SK-N-SH (cell line): ENCODE data around the gene GK. TPM values are rescaled to one million over a fixed set of nuclear protein-coding genes. Genes with fewer than 3 reads are reported as not detected.

Source experiments
- CTCF ChIA-PET: fragments of 300-600, 350-600 bp; formaldehyde crosslinking; extraction: SDS; loops from one replicate; lab custom pipeline; 2021; lab: Yijun Ruan, JAX
- POLR2A ChIA-PET: fragments of 350-600 bp; sonication (Branson Sonifier 250); formaldehyde crosslinking; extraction: SDS; loops from one replicate; lab custom pipeline; 2020; ENCODE audit warnings: antibody characterized with exemption, inconsistent platforms; lab: Yijun Ruan, JAX
- DNase-seq: peaks from one replicate; pipeline ENCODE4 v3.0.0; 2012
- H2AFZ ChIP-seq: fragments of 200-600 bp; sonication (generic); 2 replicates; pipeline ENCODE4 v1.8.1; 2016; ENCODE audit warnings: antibody characterized with exemption, mild to moderate bottlenecking, low read depth
- H3F3A ChIP-seq: fragments of 200-600 bp; sonication (generic); replicated peaks from 2 replicates; pipeline ENCODE3; 2016; ENCODE audit warnings: antibody characterized with exemption, mild to moderate bottlenecking; ENCODE audit not compliant: insufficient read depth
- H3K27ac ChIP-seq, 2 experiments: fragments of 200-500 bp in 1 of 2; fragments of 200-600 bp in 1 of 2; sonication (Bioruptor generic) in 1 of 2; sonication (generic), shearing (Covaris generic) in 1 of 2; 2 replicates each; pipeline versions ENCODE4 v1.5.1 to v1.6.1; 2014 to 2016; ENCODE audit warnings: low read depth in 2 of 2, inconsistent platforms in 1 of 2, low read length in 1 of 2, mild to moderate bottlenecking in 1 of 2, mixed read lengths in 1 of 2
- H3K27me3 ChIP-seq: fragments of 200-600 bp; sonication (generic), shearing (Covaris generic); 2 replicates; pipeline ENCODE4 v1.6.1; 2016; ENCODE audit warnings: mixed run types; ENCODE audit not compliant: insufficient read depth
- H3K36me3 ChIP-seq, 2 experiments: fragments of 200-500 bp in 1 of 2; fragments of 200-600 bp in 1 of 2; sonication (Bioruptor generic) in 1 of 2; sonication (generic) in 1 of 2; replicated peaks in 1 of 2; 2 replicates each; pipeline versions ENCODE3 to v1.5.1; 2014 to 2016; ENCODE audit warnings: low read length in 1 of 2, mild to moderate bottlenecking in 1 of 2; ENCODE audit not compliant: insufficient read depth in 2 of 2, control insufficient read depth in 1 of 2
- H3K4me1 ChIP-seq, 2 experiments: fragments of 200-500 bp in 1 of 2; fragments of 200-600 bp in 1 of 2; sonication (Bioruptor generic) in 1 of 2; sonication (generic), shearing (Covaris generic) in 1 of 2; 2 replicates each; pipeline versions ENCODE4 v1.5.1 to v1.6.1; 2014 to 2016; ENCODE audit warnings: low read depth in 1 of 2, low read length in 1 of 2, mixed run types in 1 of 2; ENCODE audit not compliant: insufficient read depth in 2 of 2, control insufficient read depth in 1 of 2
- H3K4me2 ChIP-seq: fragments of 200-600 bp; sonication (generic), shearing (Covaris generic); 2 replicates; pipeline ENCODE4 v1.6.1; 2017; ENCODE audit warnings: mixed run types
- H3K4me3 ChIP-seq, 2 experiments: fragments of 200-500 bp in 1 of 2; fragments of 200-600 bp in 1 of 2; sonication (Bioruptor generic) in 1 of 2; sonication (generic), shearing (Covaris generic) in 1 of 2; 2 replicates each; pipeline versions ENCODE4 v1.5.1 to v1.8.1; 2014 to 2016; ENCODE audit warnings: low read depth in 2 of 2, inconsistent platforms in 1 of 2, low read length in 1 of 2, mild to moderate bottlenecking in 1 of 2, mixed read lengths in 1 of 2, moderate library complexity in 1 of 2
- H3K79me2 ChIP-seq: fragments of 200-600 bp; sonication (generic); 2 replicates; pipeline ENCODE4 v1.8.1; 2017; ENCODE audit warnings: mild to moderate bottlenecking; ENCODE audit not compliant: insufficient read depth
- H3K9ac ChIP-seq: fragments of 200-600 bp; sonication (generic); 2 replicates; pipeline ENCODE4 v1.6.1; 2017; ENCODE audit warnings: mixed run types
- H3K9me2 ChIP-seq: fragments of 200-600 bp; sonication (generic); 2 replicates; pipeline ENCODE4 v1.6.1; 2017; ENCODE audit warnings: mixed run types
- H3K9me3 ChIP-seq: fragments of 200-600 bp; sonication (generic); 2 replicates; pipeline ENCODE4 v1.6.1; 2017; ENCODE audit warnings: mixed run types, mild to moderate bottlenecking, moderate library complexity
- H4K20me1 ChIP-seq: fragments of 200-600 bp; sonication (generic); 2 replicates; pipeline ENCODE4 v1.6.1; 2017; ENCODE audit warnings: mild to moderate bottlenecking, mixed run types; ENCODE audit not compliant: insufficient read depth
- CHD2 ChIP-seq: fragments of 150-350 bp; IDR thresholded peaks from 2 replicates; pipeline ENCODE4 v1.6.1; 2018; ENCODE audit warnings: low read length; ENCODE audit not compliant: partially characterized antibody
- ELF1 ChIP-seq: IDR thresholded peaks from 2 replicates; pipeline ENCODE4 v1.4.0; 2012
- FOXJ3 ChIP-seq: sonication (generic); formaldehyde crosslinking; IDR thresholded peaks from 2 replicates; pipeline ENCODE4 v1.5.1; 2020; ENCODE audit warnings: mild to moderate bottlenecking, missing genetic modification reagents
- GABPA ChIP-seq: IDR thresholded peaks from 2 replicates; pipeline ENCODE4 v1.4.0; 2012; ENCODE audit warnings: low read depth, mild to moderate bottlenecking
- GATA2 ChIP-seq: sonication (generic); formaldehyde crosslinking; IDR thresholded peaks from 2 replicates; pipeline ENCODE4 v1.5.0; 2020; ENCODE audit warnings: mild to moderate bottlenecking, missing genetic modification reagents
- MEF2A ChIP-seq: IDR thresholded peaks from 2 replicates; pipeline ENCODE4 v1.4.0; 2012; ENCODE audit warnings: low read depth, borderline replicate concordance
- NFIC ChIP-seq: IDR thresholded peaks from 2 replicates; pipeline ENCODE4 v1.4.0; 2012; ENCODE audit warnings: borderline replicate concordance
- POLR2AphosphoS5 ChIP-seq: IDR thresholded peaks from 2 replicates; pipeline ENCODE4 v1.6.1; 2012; ENCODE audit warnings: low read depth, low read length
- RCOR1 ChIP-seq: fragments of 150-350 bp; IDR thresholded peaks from 2 replicates; pipeline ENCODE4 v1.6.1; 2017; ENCODE audit warnings: antibody characterized with exemption, low read length
- RXRA ChIP-seq: IDR thresholded peaks from 2 replicates; pipeline ENCODE4 v1.4.0; 2012; ENCODE audit warnings: low read depth, mild to moderate bottlenecking, borderline replicate concordance
- SMC3 ChIP-seq: IDR thresholded peaks from 2 replicates; pipeline ENCODE4 v1.6.1; 2012; ENCODE audit warnings: low read depth, low read length, improper control_type of control experiment
- TEAD4 ChIP-seq: IDR thresholded peaks from 2 replicates; pipeline ENCODE4 v1.4.0; 2012; ENCODE audit warnings: mild to moderate bottlenecking, borderline replicate concordance; ENCODE audit not compliant: insufficient read depth
- YY1 ChIP-seq: IDR thresholded peaks from 2 replicates; pipeline ENCODE4 v1.4.0; 2012; ENCODE audit warnings: low read depth, mild to moderate bottlenecking
- WGBS: methylation state at CpG from one replicate; pipeline ENCODE4 v1.1.6; 2017; ENCODE audit warnings: low lambda C conversion rate; 5-methylcytosine and 5-hydroxymethylcytosine counted together
- polyA plus RNA-seq, 3 experiments: library from polyadenylated mRNA; depleted of rRNA; stranded (reverse); fragments of >200 nt; gene quantifications; 2 replicates each; pipeline ENCODE4 v1.2.3, GENCODE V29; 2012
- TF ChIP-seq, protein P1 (sequence below): IDR thresholded peaks from 2 replicates; pipeline ENCODE4 v1.6.1; 2012; ENCODE audit warnings: mild to moderate bottlenecking, low read depth, low read length, moderate library complexity
- TF ChIP-seq, protein P2 (sequence below): IDR thresholded peaks from 2 replicates; pipeline ENCODE4; 2012
- TF ChIP-seq, protein P3 (sequence below): IDR thresholded peaks from 2 replicates; pipeline ENCODE4 v1.4.0; 2012; ENCODE audit warnings: low read depth, borderline replicate concordance

Gene GK
- polyA plus RNA-seq, 1 of the 3 experiments (the other 2 are of a cell fraction): 2.2 TPM

DNA sequence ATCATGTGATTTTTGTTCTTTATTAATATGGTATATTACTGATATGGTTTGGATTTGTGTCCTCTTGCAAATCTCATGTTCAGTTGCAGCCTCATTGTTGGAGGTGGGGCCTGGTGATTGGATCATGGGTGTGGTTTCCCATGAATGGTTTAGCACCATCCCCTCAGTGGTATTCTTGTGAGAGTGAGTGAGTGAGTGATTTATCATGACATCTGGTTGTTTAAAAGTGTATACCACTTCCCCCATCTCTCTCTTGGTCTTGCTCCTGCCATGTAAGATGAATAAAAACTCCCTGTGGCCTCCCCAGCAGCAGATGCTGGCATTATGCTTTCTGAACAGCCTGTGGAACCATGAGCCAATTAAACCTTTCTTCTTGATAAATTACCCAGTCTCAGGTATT lies 124.4 kb downstream of the GK start:
- DNase-seq: no peak
- H3K9ac ChIP-seq: no peak overlapping the region
- ChIA-PET POLR2A (no interaction called here), CTCF (no interaction called here)
- no peak overlapping the region for H3K4me3 ChIP-seq
- H3K36me3 ChIP-seq: no peaks in the 10 kb centered on the region
- H3K4me2 ChIP-seq: no peak overlapping the region
- TF ChIP-seq RXRA (no peak), TEAD4 (no peak), POLR2AphosphoS5 (no peak), MEF2A (no peak), ELF1 (no peak)
- TF ChIP-seq, protein P1, sequence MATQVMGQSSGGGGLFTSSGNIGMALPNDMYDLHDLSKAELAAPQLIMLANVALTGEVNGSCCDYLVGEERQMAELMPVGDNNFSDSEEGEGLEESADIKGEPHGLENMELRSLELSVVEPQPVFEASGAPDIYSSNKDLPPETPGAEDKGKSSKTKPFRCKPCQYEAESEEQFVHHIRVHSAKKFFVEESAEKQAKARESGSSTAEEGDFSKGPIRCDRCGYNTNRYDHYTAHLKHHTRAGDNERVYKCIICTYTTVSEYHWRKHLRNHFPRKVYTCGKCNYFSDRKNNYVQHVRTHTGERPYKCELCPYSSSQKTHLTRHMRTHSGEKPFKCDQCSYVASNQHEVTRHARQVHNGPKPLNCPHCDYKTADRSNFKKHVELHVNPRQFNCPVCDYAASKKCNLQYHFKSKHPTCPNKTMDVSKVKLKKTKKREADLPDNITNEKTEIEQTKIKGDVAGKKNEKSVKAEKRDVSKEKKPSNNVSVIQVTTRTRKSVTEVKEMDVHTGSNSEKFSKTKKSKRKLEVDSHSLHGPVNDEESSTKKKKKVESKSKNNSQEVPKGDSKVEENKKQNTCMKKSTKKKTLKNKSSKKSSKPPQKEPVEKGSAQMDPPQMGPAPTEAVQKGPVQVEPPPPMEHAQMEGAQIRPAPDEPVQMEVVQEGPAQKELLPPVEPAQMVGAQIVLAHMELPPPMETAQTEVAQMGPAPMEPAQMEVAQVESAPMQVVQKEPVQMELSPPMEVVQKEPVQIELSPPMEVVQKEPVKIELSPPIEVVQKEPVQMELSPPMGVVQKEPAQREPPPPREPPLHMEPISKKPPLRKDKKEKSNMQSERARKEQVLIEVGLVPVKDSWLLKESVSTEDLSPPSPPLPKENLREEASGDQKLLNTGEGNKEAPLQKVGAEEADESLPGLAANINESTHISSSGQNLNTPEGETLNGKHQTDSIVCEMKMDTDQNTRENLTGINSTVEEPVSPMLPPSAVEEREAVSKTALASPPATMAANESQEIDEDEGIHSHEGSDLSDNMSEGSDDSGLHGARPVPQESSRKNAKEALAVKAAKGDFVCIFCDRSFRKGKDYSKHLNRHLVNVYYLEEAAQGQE: no peak
- H3K4me1 ChIP-seq: no peaks in the 10 kb centered on the region
- no peaks in the 10 kb centered on the region for H4K20me1 ChIP-seq
- no peak overlapping the region for H2AFZ ChIP-seq
- no peaks in the 10 kb centered on the region for H3K9me2 ChIP-seq
- no peaks in the 10 kb centered on the region for H3K9me3 ChIP-seq
- H3F3A ChIP-seq: no peaks in the 10 kb centered on the region
- H3K27ac ChIP-seq: no peak overlapping the region
- no peaks in the 10 kb centered on the region for H3K27me3 ChIP-seq
- no peaks in the 10 kb centered on the region for H3K79me2 ChIP-seq

DNA sequence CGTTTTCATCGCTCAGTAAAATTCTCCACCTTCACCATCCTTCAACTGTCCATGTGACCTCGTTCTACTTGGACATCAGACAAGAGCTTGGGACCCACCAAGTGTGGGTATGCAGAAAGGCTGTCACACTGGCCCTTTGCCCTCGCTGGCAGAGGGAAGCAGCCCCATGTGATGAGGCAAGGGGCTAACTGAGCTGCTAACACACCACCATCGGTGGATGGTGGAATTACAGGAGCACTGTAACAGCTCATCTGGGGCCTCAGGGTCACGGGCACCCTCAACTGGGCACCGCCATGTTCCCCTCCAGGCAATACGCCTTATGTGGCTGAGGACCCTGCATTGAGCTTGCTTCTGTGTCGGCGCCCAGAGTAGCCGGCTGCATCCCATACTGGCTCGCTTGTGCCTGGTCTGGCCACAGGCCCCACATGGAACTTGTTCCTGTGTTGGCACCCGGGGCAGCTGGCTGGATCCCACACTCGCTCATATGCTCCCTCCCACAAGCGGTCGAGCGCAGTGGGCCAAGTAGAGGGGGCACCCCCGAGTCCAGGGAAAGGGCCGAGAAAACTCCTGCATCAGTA lies 126.3 kb downstream of the GK start:
- ChIA-PET CTCF (no interaction called here), POLR2A (no interaction called here)
- no peaks in the 10 kb centered on the region for H3K27me3 ChIP-seq
- WGBS: 35% methylated on average over 17 of the region's 19 CpGs
- H3K4me1 ChIP-seq: no peaks in the 10 kb centered on the region
- H3K4me3 ChIP-seq: no peak overlapping the region
- H3K79me2 ChIP-seq: no peaks in the 10 kb centered on the region
- no peaks in the 10 kb centered on the region for H3K36me3 ChIP-seq
- no peak overlapping the region for H3K4me2 ChIP-seq
- H3K9me2 ChIP-seq: no peaks in the 10 kb centered on the region
- no peak overlapping the region for H3K9ac ChIP-seq
- H2AFZ ChIP-seq: no peak overlapping the region
- no peak overlapping the region for H3K27ac ChIP-seq
- no peaks in the 10 kb centered on the region for H3F3A ChIP-seq
- H3K9me3 ChIP-seq: no peaks in the 10 kb centered on the region
- H4K20me1 ChIP-seq: no peaks in the 10 kb centered on the region
- no peak for DNase-seq
- TF ChIP-seq, protein P2, sequence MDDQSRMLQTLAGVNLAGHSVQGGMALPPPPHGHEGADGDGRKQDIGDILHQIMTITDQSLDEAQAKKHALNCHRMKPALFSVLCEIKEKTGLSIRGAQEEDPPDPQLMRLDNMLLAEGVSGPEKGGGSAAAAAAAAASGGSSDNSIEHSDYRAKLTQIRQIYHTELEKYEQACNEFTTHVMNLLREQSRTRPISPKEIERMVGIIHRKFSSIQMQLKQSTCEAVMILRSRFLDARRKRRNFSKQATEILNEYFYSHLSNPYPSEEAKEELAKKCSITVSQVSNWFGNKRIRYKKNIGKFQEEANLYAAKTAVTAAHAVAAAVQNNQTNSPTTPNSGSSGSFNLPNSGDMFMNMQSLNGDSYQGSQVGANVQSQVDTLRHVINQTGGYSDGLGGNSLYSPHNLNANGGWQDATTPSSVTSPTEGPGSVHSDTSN: no peak
- TF ChIP-seq RXRA (no peak), SMC3 (no peak), NFIC (no peak), FOXJ3 (CRISPR knock-in tag) (no peak), MEF2A (no peak), GABPA (no peak), TEAD4 (no peak), CHD2 (no peak), YY1 (no peak), RCOR1 (no peak), ELF1 (no peak), GATA2 (CRISPR knock-in tag) (no peak), POLR2AphosphoS5 (no peak)
- TF ChIP-seq, protein P3, sequence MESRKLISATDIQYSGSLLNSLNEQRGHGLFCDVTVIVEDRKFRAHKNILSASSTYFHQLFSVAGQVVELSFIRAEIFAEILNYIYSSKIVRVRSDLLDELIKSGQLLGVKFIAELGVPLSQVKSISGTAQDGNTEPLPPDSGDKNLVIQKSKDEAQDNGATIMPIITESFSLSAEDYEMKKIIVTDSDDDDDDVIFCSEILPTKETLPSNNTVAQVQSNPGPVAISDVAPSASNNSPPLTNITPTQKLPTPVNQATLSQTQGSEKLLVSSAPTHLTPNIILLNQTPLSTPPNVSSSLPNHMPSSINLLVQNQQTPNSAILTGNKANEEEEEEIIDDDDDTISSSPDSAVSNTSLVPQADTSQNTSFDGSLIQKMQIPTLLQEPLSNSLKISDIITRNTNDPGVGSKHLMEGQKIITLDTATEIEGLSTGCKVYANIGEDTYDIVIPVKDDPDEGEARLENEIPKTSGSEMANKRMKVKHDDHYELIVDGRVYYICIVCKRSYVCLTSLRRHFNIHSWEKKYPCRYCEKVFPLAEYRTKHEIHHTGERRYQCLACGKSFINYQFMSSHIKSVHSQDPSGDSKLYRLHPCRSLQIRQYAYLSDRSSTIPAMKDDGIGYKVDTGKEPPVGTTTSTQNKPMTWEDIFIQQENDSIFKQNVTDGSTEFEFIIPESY: no peak
